ENCODE results near the gene NHSL1. TPM values are rescaled to one million over a fixed set of nuclear protein-coding genes. Genes with fewer than 3 reads are reported as not detected.

NHSL1 gene
- total and polyA plus RNA-seq, 2 donors (not counting 3 experiments of a cell fraction or from before 2014, with no cell fraction given), result 24.8 to 55.0 TPM

DNA sequence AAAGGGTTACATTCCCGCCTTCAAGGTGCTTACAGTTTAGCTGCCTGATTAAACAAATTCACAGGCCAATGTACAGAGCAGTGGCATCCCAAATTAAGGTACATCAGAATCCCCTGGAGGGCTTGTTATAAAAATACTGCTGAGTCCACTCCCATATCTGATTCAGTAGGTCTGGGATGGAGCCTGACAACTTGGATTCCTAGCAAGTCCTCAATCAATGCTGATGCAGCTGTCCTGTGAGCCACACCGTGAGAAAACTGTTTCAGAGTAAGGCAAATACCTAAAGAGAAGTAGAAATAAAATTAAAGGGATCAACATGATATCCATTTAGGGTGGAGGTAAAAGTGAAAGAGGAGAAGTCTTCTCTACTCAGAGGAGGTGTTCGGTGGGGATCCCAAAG is 16.5 kb downstream of the NHSL1 start:
- POLR2A ChIA-PET, result no interaction called here
- no peak for FAIRE-seq
- intact Hi-C loops (cut with micrococcal nuclease), result no loop called here

DNA sequence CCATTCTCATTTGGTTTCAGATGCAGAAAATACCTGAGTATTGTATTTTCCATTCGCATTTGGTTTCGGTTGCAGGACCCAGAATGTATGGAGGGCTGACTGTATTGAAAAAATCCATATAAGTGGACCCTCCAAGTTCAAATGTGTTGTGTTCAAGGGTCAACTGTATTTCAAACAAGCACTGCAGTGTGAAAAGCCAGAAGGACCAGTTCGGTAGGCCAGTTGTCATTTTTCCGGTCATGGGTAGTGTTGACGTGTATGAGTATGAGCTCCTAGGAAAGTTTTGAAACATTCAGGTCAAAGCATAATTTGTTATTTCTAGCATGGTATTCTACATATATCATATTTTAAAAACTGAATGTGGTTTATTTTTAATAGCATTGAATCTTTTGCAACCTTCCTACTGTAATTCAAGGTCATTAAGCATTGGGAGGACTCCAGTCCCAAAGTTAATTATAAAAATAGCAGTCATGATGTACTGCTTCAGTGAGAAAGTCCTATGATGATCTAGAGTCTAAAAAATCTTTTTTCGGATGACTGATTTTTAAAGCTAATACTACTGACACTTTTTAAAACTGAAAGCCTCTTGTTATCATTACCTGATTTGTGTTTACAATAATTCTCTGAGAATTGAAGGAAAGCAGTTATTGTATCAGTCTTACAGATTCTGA is 18.9 kb downstream of the NHSL1 start:
- dilution Hi-C loops (cut with MboI; ENCODE audit: extremely low pct_ligation_motif_present, low sequenced_read_pairs) (no loop called here), intact Hi-C loops (cut with micrococcal nuclease) (no loop called here)
- Histone ChIP-seq H3K9ac (replicated peaks; ENCODE audit: extremely low read depth, insufficient read depth, low read length) (no peak overlapping the region), H3K36me3 (ENCODE audit: control insufficient read depth in 2 of 2, extremely low read depth in 1 of 2, insufficient read depth in 2 of 2, low read length in 2 of 2) (peaks cover 0 to 4% of the 10 kb centered on the region in 2 experiments), H3K27me3 (ENCODE audit: control insufficient read depth in 2 of 2, insufficient read depth in 2 of 2, low read length in 2 of 2) (no peaks in the 10 kb centered on the region), H2AFZ (ENCODE audit: low read depth, low read length) (no peak overlapping the region), H3K4me1 (ENCODE audit: control insufficient read depth, extremely low read depth, insufficient read depth, low read length) (peaks cover 10% of the 10 kb centered on the region), H3K9me3 (replicated peaks; ENCODE audit: control insufficient read depth, insufficient read depth, low read length) (no peaks in the 10 kb centered on the region), H4K20me1 (replicated peaks; ENCODE audit: control insufficient read depth, extremely low read depth, insufficient read depth, low read length) (peaks cover 12% of the 10 kb centered on the region), H3K4me2 (ENCODE audit: insufficient read depth, low read length) (no peak overlapping the region), H3K79me2 (ENCODE audit: control insufficient read depth, insufficient read depth, low read length) (peaks cover 48% of the 10 kb centered on the region), H3K4me3 (replicated peaks in 1 of 3; ENCODE audit: insufficient read depth in 1 of 3, low read depth in 1 of 3, low read length in 3 of 3) (no peak overlapping the region), H3K9me1 (replicated peaks; ENCODE audit: control insufficient read depth, extremely low read depth, insufficient read depth, low read length) (no peaks in the 10 kb centered on the region), H3K27ac (ENCODE audit: insufficient read depth, low read depth, low read length) (no peak overlapping the region)
- ChIA-PET POLR2A (no interaction called here), CTCF (interaction anchor here (0.8 to 1.0 kb wide), 3 partner anchors 10 to 37 kb away, joined by 3 read pairs; no protein-coding TSS in a partner anchor)
- no peak for DNase-seq (ENCODE audit: low read depth, low spot score)
- BruUV-seq (replicated peaks), result no TSS peak
- peak; percentile 58 for FAIRE-seq
- no peak for TF ChIP-seq EZH2 (IDR thresholded peaks at IDR 0.05; ENCODE audit: borderline replicate concordance, low read depth, low read length, severe bottlenecking)
- no peak for TF ChIP-seq GATA2 (IDR thresholded peaks at IDR 0.05; ENCODE audit: insufficient read depth, insufficient read length, low read depth, low read length)
- TF ChIP-seq MYC (IDR thresholded peaks at IDR 0.05; ENCODE audit: low read depth, low read length), result no peak
- TF ChIP-seq, protein P1, sequence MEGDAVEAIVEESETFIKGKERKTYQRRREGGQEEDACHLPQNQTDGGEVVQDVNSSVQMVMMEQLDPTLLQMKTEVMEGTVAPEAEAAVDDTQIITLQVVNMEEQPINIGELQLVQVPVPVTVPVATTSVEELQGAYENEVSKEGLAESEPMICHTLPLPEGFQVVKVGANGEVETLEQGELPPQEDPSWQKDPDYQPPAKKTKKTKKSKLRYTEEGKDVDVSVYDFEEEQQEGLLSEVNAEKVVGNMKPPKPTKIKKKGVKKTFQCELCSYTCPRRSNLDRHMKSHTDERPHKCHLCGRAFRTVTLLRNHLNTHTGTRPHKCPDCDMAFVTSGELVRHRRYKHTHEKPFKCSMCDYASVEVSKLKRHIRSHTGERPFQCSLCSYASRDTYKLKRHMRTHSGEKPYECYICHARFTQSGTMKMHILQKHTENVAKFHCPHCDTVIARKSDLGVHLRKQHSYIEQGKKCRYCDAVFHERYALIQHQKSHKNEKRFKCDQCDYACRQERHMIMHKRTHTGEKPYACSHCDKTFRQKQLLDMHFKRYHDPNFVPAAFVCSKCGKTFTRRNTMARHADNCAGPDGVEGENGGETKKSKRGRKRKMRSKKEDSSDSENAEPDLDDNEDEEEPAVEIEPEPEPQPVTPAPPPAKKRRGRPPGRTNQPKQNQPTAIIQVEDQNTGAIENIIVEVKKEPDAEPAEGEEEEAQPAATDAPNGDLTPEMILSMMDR (IDR thresholded peaks at IDR 0.05; ENCODE audit: extremely low read depth in 1 of 2, insufficient read depth in 1 of 2, low read depth in 1 of 2, low read length in 2 of 2), result no peak
- TF ChIP-seq POLR2A (IDR thresholded peaks at IDR 0.05; ENCODE audit: low read depth, low read length), result no peak
- TF ChIP-seq FOS (IDR thresholded peaks at IDR 0.05; ENCODE audit: borderline replicate concordance, insufficient read depth, low read length), result no peak
- TF ChIP-seq, protein P2, sequence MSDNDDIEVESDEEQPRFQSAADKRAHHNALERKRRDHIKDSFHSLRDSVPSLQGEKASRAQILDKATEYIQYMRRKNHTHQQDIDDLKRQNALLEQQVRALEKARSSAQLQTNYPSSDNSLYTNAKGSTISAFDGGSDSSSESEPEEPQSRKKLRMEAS (IDR thresholded peaks at IDR 0.05; ENCODE audit: insufficient read depth, insufficient read length), result no peak
- TF ChIP-seq JUN (IDR thresholded peaks at IDR 0.05; ENCODE audit: borderline replicate concordance, insufficient read depth, insufficient read length, low read depth), result no peak
- no peak for TF ChIP-seq POLR2AphosphoS5 (IDR thresholded peaks at IDR 0.05; ENCODE audit: insufficient read depth, low read depth, low read length)

More for the DNA sequence above, 16.5 kb downstream of the NHSL1 start:
- peaks cover 23% of the 10 kb centered on the region for H3K4me1 ChIP-seq (ENCODE audit: control insufficient read depth, extremely low read depth, insufficient read depth, low read length)
- H3K9me3 ChIP-seq (replicated peaks; ENCODE audit: control insufficient read depth, insufficient read depth, low read length), result no peaks in the 10 kb centered on the region
- H3K27me3 ChIP-seq (ENCODE audit: control insufficient read depth in 2 of 2, insufficient read depth in 2 of 2, low read length in 2 of 2), result no peaks in the 10 kb centered on the region
- no peak overlapping the region for H3K9ac ChIP-seq (replicated peaks; ENCODE audit: extremely low read depth, insufficient read depth, low read length)
- dilution Hi-C loops (cut with MboI; ENCODE audit: extremely low pct_ligation_motif_present, low sequenced_read_pairs), result no loop called here
- CTCF ChIA-PET, result interaction anchor here (1.4 kb wide), 1 partner anchor 27 kb away, joined by 5 read pairs; no protein-coding TSS in a partner anchor
- DNase-seq (ENCODE audit: low read depth, low spot score), result no peak
- no peak overlapping the region for H3K4me3 ChIP-seq (replicated peaks in 1 of 3; ENCODE audit: insufficient read depth in 1 of 3, low read depth in 1 of 3, low read length in 3 of 3)
- no peaks in the 10 kb centered on the region for H3K9me1 ChIP-seq (replicated peaks; ENCODE audit: control insufficient read depth, extremely low read depth, insufficient read depth, low read length)
- H3K36me3 ChIP-seq (ENCODE audit: control insufficient read depth in 2 of 2, extremely low read depth in 1 of 2, insufficient read depth in 2 of 2, low read length in 2 of 2), result peaks cover 0 to 4% of the 10 kb centered on the region in 2 experiments
- BruUV-seq (replicated peaks), result no TSS peak
- no peak overlapping the region for H3K27ac ChIP-seq (ENCODE audit: insufficient read depth, low read depth, low read length)
- peaks cover 10% of the 10 kb centered on the region for H4K20me1 ChIP-seq (replicated peaks; ENCODE audit: control insufficient read depth, extremely low read depth, insufficient read depth, low read length)
- no peak overlapping the region for H3K4me2 ChIP-seq (ENCODE audit: insufficient read depth, low read length)
- H3K79me2 ChIP-seq (ENCODE audit: control insufficient read depth, insufficient read depth, low read length), result peaks cover 45% of the 10 kb centered on the region
- H2AFZ ChIP-seq (ENCODE audit: low read depth, low read length), result no peak overlapping the region
- TF ChIP-seq GATA2 (IDR thresholded peaks at IDR 0.05; ENCODE audit: insufficient read depth, insufficient read length, low read depth, low read length), result no peak

Measured in endothelial cell of umbilical vein (primary cell).